ENCODE data around the gene SFSWAP. TPM values are rescaled to one million over a fixed set of nuclear protein-coding genes. Genes with fewer than 3 reads are reported as not detected.

The SFSWAP gene
- polyA plus RNA-seq, 2 of the 4 experiments (the other 2 are of a cell fraction), result 21.8 to 23.5 TPM

DNA sequence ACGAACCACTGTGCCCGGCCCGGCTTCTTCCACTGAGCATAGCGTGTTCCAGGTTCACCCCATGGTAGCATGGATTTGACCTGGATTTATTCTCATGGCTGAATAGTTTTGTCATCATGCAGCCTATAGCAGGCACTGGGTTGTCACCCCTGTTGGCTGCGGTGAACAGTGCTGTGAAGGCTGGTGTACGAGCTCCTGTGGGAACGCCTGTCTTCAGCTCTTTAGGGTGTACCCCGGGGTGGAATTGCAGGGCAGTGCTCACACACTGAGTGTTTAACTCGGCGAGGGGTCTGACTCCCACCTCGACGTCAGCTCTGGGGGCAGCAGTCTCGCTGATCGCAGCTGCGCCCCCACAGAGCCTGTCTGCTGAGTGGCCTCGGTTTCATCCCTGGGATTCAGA is 132.6 kb downstream of the SFSWAP start:
- no peak for FAIRE-seq
- Histone ChIP-seq H3K4me3 (no peak overlapping the region), H3K9me3 (no peaks in the 10 kb centered on the region), H3K4me1 (no peaks in the 10 kb centered on the region), H3K4me2 (no peak overlapping the region), H3K27ac (no peak overlapping the region)
- ChIA-PET POLR2A (no interaction called here), CTCF (interaction anchor here (1.3 to 1.4 kb wide), 2 partner anchors 14 to 106 kb away, joined by 3 to 7 read pairs; partner anchors contain the start of gene EP400)
- no peak for DNase-seq (ENCODE audit: low read depth in 1 of 2, low spot score in 1 of 2)
- 91% methylated on average over 16 of the region's 16 CpGs for WGBS (ENCODE audit: missing lambda C conversion rate)
- ATAC-seq, result no peak
- TF ChIP-seq, protein P1, sequence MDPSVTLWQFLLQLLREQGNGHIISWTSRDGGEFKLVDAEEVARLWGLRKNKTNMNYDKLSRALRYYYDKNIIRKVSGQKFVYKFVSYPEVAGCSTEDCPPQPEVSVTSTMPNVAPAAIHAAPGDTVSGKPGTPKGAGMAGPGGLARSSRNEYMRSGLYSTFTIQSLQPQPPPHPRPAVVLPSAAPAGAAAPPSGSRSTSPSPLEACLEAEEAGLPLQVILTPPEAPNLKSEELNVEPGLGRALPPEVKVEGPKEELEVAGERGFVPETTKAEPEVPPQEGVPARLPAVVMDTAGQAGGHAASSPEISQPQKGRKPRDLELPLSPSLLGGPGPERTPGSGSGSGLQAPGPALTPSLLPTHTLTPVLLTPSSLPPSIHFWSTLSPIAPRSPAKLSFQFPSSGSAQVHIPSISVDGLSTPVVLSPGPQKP (IDR thresholded peaks at IDR 0.05; ENCODE audit: low read depth, low read length), result no peak
- TF ChIP-seq SMC3 (IDR thresholded peaks at IDR 0.05) (no peak), CHD4 (IDR thresholded peaks at IDR 0.05; ENCODE audit: borderline replicate concordance) (no peak), PHF8 (IDR thresholded peaks at IDR 0.05; ENCODE audit: borderline replicate concordance, low read depth) (no peak), ZNF302 (CRISPR knock-in tag; IDR thresholded peaks at IDR 0.05) (no peak), NFE2L2 (conservative IDR thresholded peaks at IDR 0.05; ENCODE audit: low read length) (no peak), TFCP2L1 (CRISPR knock-in tag; IDR thresholded peaks at IDR 0.05) (no peak)
- TF ChIP-seq, protein P2, sequence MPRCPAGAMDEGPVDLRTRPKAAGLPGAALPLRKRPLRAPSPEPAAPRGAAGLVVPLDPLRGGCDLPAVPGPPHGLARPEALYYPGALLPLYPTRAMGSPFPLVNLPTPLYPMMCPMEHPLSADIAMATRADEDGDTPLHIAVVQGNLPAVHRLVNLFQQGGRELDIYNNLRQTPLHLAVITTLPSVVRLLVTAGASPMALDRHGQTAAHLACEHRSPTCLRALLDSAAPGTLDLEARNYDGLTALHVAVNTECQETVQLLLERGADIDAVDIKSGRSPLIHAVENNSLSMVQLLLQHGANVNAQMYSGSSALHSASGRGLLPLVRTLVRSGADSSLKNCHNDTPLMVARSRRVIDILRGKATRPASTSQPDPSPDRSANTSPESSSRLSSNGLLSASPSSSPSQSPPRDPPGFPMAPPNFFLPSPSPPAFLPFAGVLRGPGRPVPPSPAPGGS (IDR thresholded peaks at IDR 0.05), result no peak

DNA sequence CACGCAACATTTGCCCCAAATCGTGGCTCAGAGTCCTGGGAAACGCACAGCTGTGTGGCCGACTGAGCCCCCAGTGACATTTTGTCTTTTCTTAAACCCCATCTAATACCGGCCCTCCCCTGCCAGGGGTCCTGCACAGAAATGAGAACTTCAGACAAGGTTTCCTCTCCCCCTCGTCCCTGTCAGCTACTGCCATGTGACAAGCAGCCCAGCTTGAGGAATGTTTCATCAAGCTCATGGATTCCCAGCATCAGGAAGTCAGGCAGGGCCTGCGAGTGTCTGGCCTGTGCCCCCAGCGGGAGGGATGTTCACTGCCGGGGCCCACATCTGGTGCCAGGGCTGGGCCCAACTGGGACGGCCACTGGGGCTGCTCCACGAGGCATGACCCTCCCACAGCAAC is 133.2 kb downstream of the SFSWAP start:
- ChIA-PET CTCF (interaction anchor here (1.2 to 1.4 kb wide), 4 partner anchors 11 to 133 kb away, joined by 3 to 7 read pairs (median 3); partner anchors contain the start of gene EP400), POLR2A (no interaction called here)
- no peaks in the 10 kb centered on the region for H3K4me1 ChIP-seq
- H3K9me3 ChIP-seq, result no peaks in the 10 kb centered on the region
- no peak for TF ChIP-seq CEBPB (IDR thresholded peaks at IDR 0.05)
- no peak for ATAC-seq
- no peak for DNase-seq (ENCODE audit: low read depth in 1 of 2, low spot score in 1 of 2)
- no peak overlapping the region for H3K27ac ChIP-seq
- no peak overlapping the region for H3K4me3 ChIP-seq
- FAIRE-seq, result no peak
- no peak overlapping the region for H3K4me2 ChIP-seq
- 90% methylated on average over 11 of the region's 11 CpGs for WGBS (ENCODE audit: missing lambda C conversion rate)

DNA sequence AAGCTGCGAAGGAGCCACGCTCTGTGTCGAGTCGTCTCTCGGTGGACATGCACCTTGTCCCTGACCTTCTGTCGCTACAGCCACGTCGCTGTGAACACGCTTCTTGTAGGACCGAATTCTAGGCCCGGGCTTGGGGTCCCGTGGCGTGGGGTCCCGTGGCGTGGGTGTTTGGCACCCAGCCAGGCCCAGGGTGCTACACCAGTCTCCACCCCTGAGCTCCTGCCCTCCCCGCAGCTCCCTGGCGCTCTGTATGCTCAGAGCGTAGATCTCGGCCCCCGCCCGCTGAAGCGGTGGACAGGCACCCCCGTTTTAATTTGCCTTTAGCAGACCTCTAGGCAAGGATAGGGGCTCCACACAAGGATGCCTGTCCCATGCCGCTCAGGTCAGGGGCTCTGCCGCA is 133.8 kb downstream of the SFSWAP start:
- H3K4me1 ChIP-seq, result no peaks in the 10 kb centered on the region
- CTCF ChIA-PET, result interaction anchor here (1.2 to 1.4 kb wide), 4 partner anchors 11 to 133 kb away, joined by 3 to 7 read pairs (median 3); partner anchors contain the start of gene EP400

DNA sequence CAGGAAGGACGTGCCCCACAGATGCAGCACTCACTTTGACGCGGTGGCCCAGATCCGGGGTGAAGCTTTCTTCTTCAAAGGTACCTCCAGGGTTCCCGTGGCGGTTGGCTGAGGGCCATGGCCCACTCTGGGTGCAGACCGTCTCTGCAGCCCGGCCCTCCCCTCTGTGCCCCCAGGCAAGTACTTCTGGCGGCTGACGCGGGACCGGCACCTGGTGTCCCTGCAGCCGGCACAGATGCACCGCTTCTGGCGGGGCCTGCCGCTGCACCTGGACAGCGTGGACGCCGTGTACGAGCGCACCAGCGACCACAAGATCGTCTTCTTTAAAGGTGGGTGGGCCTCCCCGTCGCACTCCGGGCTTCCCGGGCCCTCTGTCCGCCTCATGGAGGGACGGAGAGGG is 134.2 kb downstream of the SFSWAP start:
- FAIRE-seq (no peak), ATAC-seq (no peak), DNase-seq (ENCODE audit: low read depth in 1 of 2, low spot score in 1 of 2) (no peak)
- Histone ChIP-seq H3K4me1 (no peaks in the 10 kb centered on the region), H3K27ac (no peak overlapping the region), H3K4me2 (no peak overlapping the region), H3K9me3 (no peaks in the 10 kb centered on the region), H3K4me3 (no peak overlapping the region)
- 94% methylated on average over 17 of the region's 29 CpGs for WGBS (ENCODE audit: missing lambda C conversion rate)
- POLR2A ChIA-PET, result no interaction called here
- CTCF ChIA-PET, result interaction anchor here (1.2 to 1.4 kb wide), 3 partner anchors 11 to 132 kb away, joined by 3 read pairs; no protein-coding TSS in a partner anchor
- no peak for TF ChIP-seq POLR2AphosphoS2 (conservative IDR thresholded peaks at IDR 0.05; ENCODE audit: low read length)
- TF ChIP-seq ZNF302 (CRISPR knock-in tag; IDR thresholded peaks at IDR 0.05), result no peak
- no peak for TF ChIP-seq POLR2A (IDR thresholded peaks at IDR 0.05; ENCODE audit: low read length)
- TF ChIP-seq, protein P3, sequence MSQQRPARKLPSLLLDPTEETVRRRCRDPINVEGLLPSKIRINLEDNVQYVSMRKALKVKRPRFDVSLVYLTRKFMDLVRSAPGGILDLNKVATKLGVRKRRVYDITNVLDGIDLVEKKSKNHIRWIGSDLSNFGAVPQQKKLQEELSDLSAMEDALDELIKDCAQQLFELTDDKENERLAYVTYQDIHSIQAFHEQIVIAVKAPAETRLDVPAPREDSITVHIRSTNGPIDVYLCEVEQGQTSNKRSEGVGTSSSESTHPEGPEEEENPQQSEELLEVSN (IDR thresholded peaks at IDR 0.05; ENCODE audit: borderline replicate concordance, low read depth), result no peak
- TF ChIP-seq CHD4 (IDR thresholded peaks at IDR 0.05; ENCODE audit: borderline replicate concordance), result no peak
- TF ChIP-seq CBX2 (IDR thresholded peaks at IDR 0.05; ENCODE audit: borderline replicate concordance, low read depth), result no peak
- TF ChIP-seq GATA3 (IDR thresholded peaks at IDR 0.05; ENCODE audit: borderline replicate concordance), result no peak
- TF ChIP-seq EHF (CRISPR knock-in tag; IDR thresholded peaks at IDR 0.05), result no peak
- no peak for TF ChIP-seq CHD2 (IDR thresholded peaks at IDR 0.05; ENCODE audit: low read length, partially characterized antibody)
- no peak for TF ChIP-seq RCOR1 (IDR thresholded peaks at IDR 0.05; ENCODE audit: low read depth, low read length)
- TF ChIP-seq, protein P4, sequence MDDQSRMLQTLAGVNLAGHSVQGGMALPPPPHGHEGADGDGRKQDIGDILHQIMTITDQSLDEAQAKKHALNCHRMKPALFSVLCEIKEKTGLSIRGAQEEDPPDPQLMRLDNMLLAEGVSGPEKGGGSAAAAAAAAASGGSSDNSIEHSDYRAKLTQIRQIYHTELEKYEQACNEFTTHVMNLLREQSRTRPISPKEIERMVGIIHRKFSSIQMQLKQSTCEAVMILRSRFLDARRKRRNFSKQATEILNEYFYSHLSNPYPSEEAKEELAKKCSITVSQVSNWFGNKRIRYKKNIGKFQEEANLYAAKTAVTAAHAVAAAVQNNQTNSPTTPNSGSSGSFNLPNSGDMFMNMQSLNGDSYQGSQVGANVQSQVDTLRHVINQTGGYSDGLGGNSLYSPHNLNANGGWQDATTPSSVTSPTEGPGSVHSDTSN (IDR thresholded peaks at IDR 0.05), result no peak
- no peak for TF ChIP-seq BHLHE40 (IDR thresholded peaks at IDR 0.05; ENCODE audit: low read depth, low read length)

More for the DNA sequence above, 133.8 kb downstream of the SFSWAP start:
- H3K27ac ChIP-seq, result no peak overlapping the region
- no peak for ATAC-seq
- no peak overlapping the region for H3K4me3 ChIP-seq
- TF ChIP-seq RFX5 (IDR thresholded peaks at IDR 0.05) (no peak), NPAS2 (CRISPR knock-in tag; IDR thresholded peaks at IDR 0.05; ENCODE audit: borderline replicate concordance) (no peak), MYC (IDR thresholded peaks at IDR 0.05; ENCODE audit: borderline replicate concordance, low read length) (no peak), SREBF2 (IDR thresholded peaks at IDR 0.05) (no peak), TFCP2L1 (CRISPR knock-in tag; IDR thresholded peaks at IDR 0.05) (no peak), JUN (IDR thresholded peaks at IDR 0.05) (no peak), MAZ (IDR thresholded peaks at IDR 0.05; ENCODE audit: borderline replicate concordance, low read depth, low read length) (no peak), POLR2A (IDR thresholded peaks at IDR 0.05; ENCODE audit: low read length) (no peak), RARB (CRISPR knock-in tag; IDR thresholded peaks at IDR 0.05) (no peak), TP53 (CRISPR knock-in tag; IDR thresholded peaks at IDR 0.05) (no peak), ZSCAN20 (CRISPR knock-in tag; IDR thresholded peaks at IDR 0.05) (no peak), EHF (CRISPR knock-in tag; IDR thresholded peaks at IDR 0.05) (no peak), ZFP36 (IDR thresholded peaks at IDR 0.05; ENCODE audit: borderline replicate concordance, partially characterized antibody) (no peak), RCOR1 (IDR thresholded peaks at IDR 0.05; ENCODE audit: low read depth, low read length) (no peak), HOXA7 (CRISPR knock-in tag; IDR thresholded peaks at IDR 0.05) (no peak)
- TF ChIP-seq, protein P2 (IDR thresholded peaks at IDR 0.05), result no peak
- no peak for DNase-seq (ENCODE audit: low read depth in 1 of 2, low spot score in 1 of 2)
- WGBS (ENCODE audit: missing lambda C conversion rate), result 95% methylated on average over 19 of the region's 25 CpGs
- no peak for FAIRE-seq
- POLR2A ChIA-PET, result no interaction called here
- H3K9me3 ChIP-seq, result no peaks in the 10 kb centered on the region
- H3K4me2 ChIP-seq, result no peak overlapping the region

Data from A549 (cell line).